NCI-H2029 treated with DMSO at 0.1 percent for 48 hours (cell line): Measurements from ENCODE around the gene GNAS-AS1.

Source experiments
- DNase-seq: peaks from one replicate; lab custom pipeline; 2025; lab: John Stamatoyannopoulos, UW

The GNAS-AS1 gene

GRCh38 chr20:58850693-58851174, at the start of gene GNAS-AS1:
Gene GNAS-AS1, minus strand, starts transcription at chr20:58850902.
- no peak for DNase-seq

GRCh38 chr20:58900397-58900796, 49.7 kb upstream of the GNAS-AS1 start:
- DNase-seq = no peak

GRCh38 chr20:58899512-58899911, 48.8 kb upstream of the GNAS-AS1 start:
- DNase-seq = no peak

- DNase-seq = no peak
These were observed 48.1 kb upstream of the GNAS-AS1 start for GRCh38 chr20:58898629-58899408.

GRCh38 chr20:58897488-58897887, 46.8 kb upstream of the GNAS-AS1 start:
- no peak for DNase-seq

GRCh38 chr20:58896820-58897219, 46.1 kb upstream of the GNAS-AS1 start:
- no peak for DNase-seq

- DNase-seq = no peak
These were observed 44.9 kb upstream of the GNAS-AS1 start for GRCh38 chr20:58895448-58896180.

GRCh38 chr20:58894652-58895447, 44.1 kb upstream of the GNAS-AS1 start:
- DNase-seq = no peak

- no peak for DNase-seq
These were observed 42.8 kb upstream of the GNAS-AS1 start for GRCh38 chr20:58893355-58894120.

- DNase-seq = peak; percentile 21
These were observed 42.2 kb upstream of the GNAS-AS1 start for GRCh38 chr20:58892932-58893224.

GRCh38 chr20:58892141-58892931, 41.6 kb upstream of the GNAS-AS1 start:
- peak; percentile 38 for DNase-seq

GRCh38 chr20:58891718-58892140, 41.0 kb upstream of the GNAS-AS1 start:
- no peak for DNase-seq

- DNase-seq = no peak
These were observed 40.5 kb upstream of the GNAS-AS1 start for GRCh38 chr20:58891086-58891717.

GRCh38 chr20:58890518-58891085, 39.9 kb upstream of the GNAS-AS1 start:
- peak; percentile 24 for DNase-seq

- no peak for DNase-seq
These were observed 39.3 kb upstream of the GNAS-AS1 start for GRCh38 chr20:58889798-58890517.

GRCh38 chr20:58889334-58889760, 38.6 kb upstream of the GNAS-AS1 start:
- no peak for DNase-seq

- no peak for DNase-seq
These were observed 38.0 kb upstream of the GNAS-AS1 start for GRCh38 chr20:58888521-58889333.

- DNase-seq = no peak
These were observed 37.4 kb upstream of the GNAS-AS1 start for GRCh38 chr20:58888103-58888502.

GRCh38 chr20:58886546-58886945, 35.8 kb upstream of the GNAS-AS1 start:
- DNase-seq = no peak
